Esophagus muscularis mucosa (tissue), 4 donors: ENCODE results near the gene BCR. TPM values are rescaled to one million over a fixed set of nuclear protein-coding genes. Genes with fewer than 3 reads are reported as not detected.

ENCODE experiments used
- DNase-seq: peaks from one replicate; pipeline ENCODE4 v3.0.0-alpha.2; 2017; ENCODE audit errors: extremely low spot score
- H3K27ac ChIP-seq, 4 donors: fragments of 200-600 bp; sonication (generic); replicated peaks in 1 of 4; 1 replicate in 3 of 4; 2 replicates in 1 of 4; pipeline ENCODE4 v1.5.1; 2016 to 2019; ENCODE audit warnings: mild to moderate bottlenecking in 1 of 4
- H3K27me3 ChIP-seq, 4 donors: fragments of 200-600 bp; sonication (generic); one replicate each; pipeline versions ENCODE4 v1.5.1 to v1.6.0; 2016 to 2019
- H3K36me3 ChIP-seq, 4 donors: fragments of 200-600 bp; sonication (generic); one replicate each; pipeline ENCODE4 v1.5.1; 2016 to 2019
- H3K4me1 ChIP-seq, 4 donors: fragments of 200-600 bp; sonication (generic); one replicate each; pipeline ENCODE4 v1.5.1; 2016 to 2019
- H3K4me3 ChIP-seq, 4 donors: fragments of 200-600 bp; sonication (generic); 1 replicate in 2 of 4; 2 replicates in 2 of 4; pipeline ENCODE4 v1.5.1; 2016 to 2019; ENCODE audit warnings: mild to moderate bottlenecking in 4 of 4, moderate library complexity in 1 of 4
- H3K9me3 ChIP-seq, 4 donors: fragments of 200-600 bp; sonication (generic); 1 replicate in 3 of 4; 2 replicates in 1 of 4; pipeline ENCODE4 v1.5.1; 2016 to 2019
- EP300 ChIP-seq: sonication (generic); formaldehyde crosslinking; IDR thresholded peaks from one replicate; pipeline ENCODE4 v1.6.1; 2017; ENCODE audit warnings: antibody characterized with exemption
- POLR2A ChIP-seq: fragments of 450-650 bp; IDR thresholded peaks from one replicate; pipeline ENCODE4 v1.6.1; 2017; ENCODE audit warnings: antibody characterized with exemption, moderate library complexity, mild to moderate bottlenecking, low read depth
- POLR2AphosphoS5 ChIP-seq, 2 donors: sonication (generic); formaldehyde crosslinking; IDR thresholded peaks; one replicate each; pipeline ENCODE4 v1.6.1; 2017; ENCODE audit warnings: antibody characterized with exemption in 2 of 2
- WGBS: methylation state at CpG from one replicate; pipeline ENCODE4 v1.1.5; 2018; 5-methylcytosine and 5-hydroxymethylcytosine counted together
- intact Hi-C: fragments of 100-400 bp; cut with DNase I; formaldehyde crosslinking; loops from one replicate; pipeline ENCODE4 v1.15.1; 2023
- total RNA-seq, 4 donors: library from RNA; depleted of rRNA; stranded (reverse); fragments of >200 nt; gene quantifications; one replicate each; pipeline versions ENCODE4 v1.1.0 to v1.2.1, GENCODE V29; 2016
- TF ChIP-seq, protein P1 (sequence below), 3 experiments: fragments of 200-600 bp in 2 of 3; fragments of 450-650 bp in 1 of 3; sonication (generic) in 2 of 3; IDR thresholded peaks; one replicate each; pipeline ENCODE4 v1.5.1; 2017 to 2019; ENCODE audit warnings: antibody characterized with exemption in 3 of 3, mild to moderate bottlenecking in 2 of 3, moderate library complexity in 1 of 3

BCR gene
- total RNA-seq, 4 donors from 2014 or later = 35.7 to 58.5 (median 48.0) TPM

DNA sequence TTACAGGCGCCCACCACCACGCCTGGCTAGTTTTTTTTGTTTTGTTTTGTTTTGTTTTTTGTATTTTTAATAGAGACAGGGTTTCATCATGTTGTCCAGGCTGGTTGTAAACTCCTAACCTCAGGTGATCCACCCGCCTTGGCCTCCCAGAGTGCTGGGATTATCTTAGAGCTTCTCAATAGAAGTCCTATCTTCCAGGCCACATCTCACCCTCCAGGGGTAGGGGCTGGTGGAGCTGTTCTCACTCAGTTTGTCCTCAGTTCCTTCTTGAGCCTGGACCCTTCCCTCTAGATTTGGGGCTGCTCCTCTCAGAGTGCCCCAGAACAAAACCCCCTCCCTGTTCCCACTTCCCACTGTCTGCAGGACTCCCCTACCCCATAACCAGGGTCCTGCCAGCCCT lies 31.3 kb downstream of the BCR start:
- intact Hi-C loops = no loop called here
- H3K4me1 ChIP-seq = peaks cover 43 to 60% (median 47%) of the 10 kb centered on the region in 4 donors
- H3K27ac ChIP-seq = no peak overlapping the region
- TF ChIP-seq POLR2A = no peak
- no peak for TF ChIP-seq EP300
- 100% methylated on average over 3 of the region's 3 CpGs for WGBS
- peaks cover 0 to 4% (median 2%) of the 10 kb centered on the region in 4 donors for H3K36me3 ChIP-seq
- H3K4me3 ChIP-seq = no peak overlapping the region
- H3K9me3 ChIP-seq = no peaks in the 10 kb centered on the region
- no peak for DNase-seq
- H3K27me3 ChIP-seq = no peaks in the 10 kb centered on the region

DNA sequence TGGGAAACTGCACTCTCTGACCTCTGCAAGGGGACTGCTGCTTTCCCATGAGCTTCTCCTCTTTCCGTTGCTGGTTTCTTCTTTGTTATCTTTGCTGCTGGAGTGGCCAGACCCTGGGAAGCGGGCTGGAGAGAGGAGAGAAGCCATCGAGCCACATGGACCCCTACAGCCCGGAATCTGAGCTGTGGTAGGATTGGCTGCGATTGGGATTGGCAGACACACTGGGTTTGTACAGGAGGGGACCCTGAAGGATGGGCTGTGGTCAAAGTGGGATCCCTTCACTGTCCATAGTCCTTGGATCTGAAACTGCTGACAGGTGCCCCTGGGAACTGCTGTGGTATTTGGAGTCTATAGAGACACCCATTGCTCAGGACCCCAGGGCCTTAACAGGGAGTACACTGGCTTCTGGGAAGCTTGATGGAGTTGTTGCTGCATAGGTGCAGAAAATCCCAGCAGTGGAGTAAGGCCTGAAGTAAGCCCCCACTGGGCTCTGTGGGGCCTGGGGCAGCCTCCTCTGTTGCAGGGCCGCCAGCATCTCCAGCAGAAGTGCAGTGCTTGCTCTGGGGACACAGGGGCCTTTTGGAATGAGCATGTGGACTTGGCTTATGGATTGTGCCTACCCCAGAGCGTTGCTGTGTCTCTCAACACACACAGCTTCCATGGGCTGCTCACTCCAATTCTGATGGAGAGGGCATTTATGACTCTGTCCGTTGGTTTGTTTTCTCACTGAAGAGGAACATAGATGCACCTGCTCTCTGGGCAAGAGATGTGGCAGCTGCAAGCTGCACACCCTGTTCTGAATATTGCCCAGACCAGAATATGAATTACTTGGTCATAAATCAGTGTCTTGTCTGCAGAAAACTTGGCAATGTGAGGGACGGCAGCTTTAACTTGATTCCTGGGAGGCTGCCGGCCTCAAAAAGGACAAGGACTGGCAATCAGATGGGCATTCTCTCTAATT lies 32.0 kb downstream of the BCR start:
- no peak overlapping the region for H3K4me3 ChIP-seq
- H3K27ac ChIP-seq = no peak overlapping the region
- peaks cover 0 to 4% (median 2%) of the 10 kb centered on the region in 4 donors for H3K36me3 ChIP-seq
- DNase-seq = no peak
- no peaks in the 10 kb centered on the region for H3K9me3 ChIP-seq
- WGBS = 71% methylated on average over 9 of the region's 10 CpGs
- TF ChIP-seq EP300 = no peak
- intact Hi-C loops = no loop called here
- H3K4me1 ChIP-seq = peaks cover 50 to 67% (median 54%) of the 10 kb centered on the region in 4 donors
- no peaks in the 10 kb centered on the region for H3K27me3 ChIP-seq

DNA sequence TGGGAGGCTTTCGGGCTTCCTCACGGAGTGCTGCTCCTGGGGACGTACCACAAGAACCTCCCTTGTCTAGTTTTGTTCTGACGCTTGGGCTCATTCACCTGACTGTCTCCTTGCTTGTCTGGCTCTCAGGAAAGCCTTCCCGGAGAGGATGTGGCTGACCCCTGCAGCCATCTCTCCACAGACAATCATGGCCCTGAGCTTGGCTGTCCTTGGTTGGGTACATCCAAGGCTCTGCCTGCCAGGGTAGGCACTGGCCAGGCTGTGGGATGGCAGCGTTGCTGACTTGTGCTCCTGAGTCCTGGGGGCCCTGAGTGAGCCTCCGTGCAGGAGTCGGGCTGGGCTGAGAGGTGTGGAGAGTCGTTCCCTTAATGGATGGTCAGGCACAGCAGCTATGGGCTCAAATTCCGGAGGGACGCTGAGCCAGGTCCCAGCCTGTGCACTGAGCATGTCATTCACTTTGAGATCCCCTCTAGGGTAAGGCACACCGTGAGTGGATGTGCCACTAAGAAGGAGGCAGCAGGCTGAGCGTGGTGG lies 32.8 kb downstream of the BCR start:
- 72% methylated on average over 10 of the region's 13 CpGs for WGBS
- intact Hi-C loops = no loop called here
- no peak overlapping the region for H3K4me3 ChIP-seq
- H3K9me3 ChIP-seq = no peaks in the 10 kb centered on the region
- H3K27ac ChIP-seq = no peak overlapping the region
- TF ChIP-seq EP300 (no peak), POLR2AphosphoS5 (IDR thresholded peaks at IDR 0.05) (no peak), POLR2A (no peak)
- TF ChIP-seq, protein P1, sequence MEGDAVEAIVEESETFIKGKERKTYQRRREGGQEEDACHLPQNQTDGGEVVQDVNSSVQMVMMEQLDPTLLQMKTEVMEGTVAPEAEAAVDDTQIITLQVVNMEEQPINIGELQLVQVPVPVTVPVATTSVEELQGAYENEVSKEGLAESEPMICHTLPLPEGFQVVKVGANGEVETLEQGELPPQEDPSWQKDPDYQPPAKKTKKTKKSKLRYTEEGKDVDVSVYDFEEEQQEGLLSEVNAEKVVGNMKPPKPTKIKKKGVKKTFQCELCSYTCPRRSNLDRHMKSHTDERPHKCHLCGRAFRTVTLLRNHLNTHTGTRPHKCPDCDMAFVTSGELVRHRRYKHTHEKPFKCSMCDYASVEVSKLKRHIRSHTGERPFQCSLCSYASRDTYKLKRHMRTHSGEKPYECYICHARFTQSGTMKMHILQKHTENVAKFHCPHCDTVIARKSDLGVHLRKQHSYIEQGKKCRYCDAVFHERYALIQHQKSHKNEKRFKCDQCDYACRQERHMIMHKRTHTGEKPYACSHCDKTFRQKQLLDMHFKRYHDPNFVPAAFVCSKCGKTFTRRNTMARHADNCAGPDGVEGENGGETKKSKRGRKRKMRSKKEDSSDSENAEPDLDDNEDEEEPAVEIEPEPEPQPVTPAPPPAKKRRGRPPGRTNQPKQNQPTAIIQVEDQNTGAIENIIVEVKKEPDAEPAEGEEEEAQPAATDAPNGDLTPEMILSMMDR (IDR thresholded peaks at IDR 0.05) = no peak
- H3K36me3 ChIP-seq = peaks cover 0 to under 1% (median 0%) of the 10 kb centered on the region in 4 donors
- H3K27me3 ChIP-seq = no peaks in the 10 kb centered on the region
- DNase-seq = no peak
- H3K4me1 ChIP-seq = peaks cover 56 to 74% (median 61%) of the 10 kb centered on the region in 4 donors

DNA sequence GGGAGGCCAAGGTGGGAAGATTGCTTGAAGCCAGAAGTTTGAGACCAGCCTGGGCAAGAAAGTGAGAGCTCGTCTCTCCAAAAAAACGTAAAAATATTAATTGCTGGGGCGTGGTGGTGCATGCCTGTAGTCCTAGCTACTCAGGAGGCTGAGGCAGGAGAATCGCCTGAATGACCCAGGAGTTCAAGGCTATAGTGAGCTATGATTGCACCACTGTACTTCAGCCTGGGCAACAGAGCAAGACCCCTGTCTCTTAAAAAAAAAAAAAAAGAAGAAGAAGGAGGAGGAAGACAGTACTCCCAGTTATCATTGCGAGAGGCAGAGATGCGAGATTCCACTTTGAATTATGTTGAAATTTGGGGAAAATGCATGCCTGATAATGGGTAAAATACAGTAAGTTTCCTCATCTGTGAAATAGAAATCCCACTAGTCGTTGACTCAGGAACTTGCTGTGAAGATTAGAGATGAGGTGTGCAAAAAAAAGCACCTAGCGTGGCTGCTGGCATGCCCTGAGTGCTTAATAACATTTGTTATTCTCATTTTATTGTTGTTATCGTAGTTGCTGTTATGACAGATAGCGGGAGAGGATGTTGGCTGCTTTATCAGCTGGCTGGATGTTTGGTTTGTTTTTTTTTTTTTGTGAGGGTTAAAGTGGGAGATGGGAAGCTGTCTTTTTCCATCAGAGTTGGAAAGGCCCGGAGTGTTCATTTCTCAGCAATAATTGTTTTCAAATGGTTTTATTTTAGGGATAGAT lies 33.4 kb downstream of the BCR start:
- TF ChIP-seq POLR2AphosphoS5 (IDR thresholded peaks at IDR 0.05) = peak in 1 of 2 donors; percentile 20
- TF ChIP-seq, protein P1 (IDR thresholded peaks at IDR 0.05) = no peak
- TF ChIP-seq POLR2A = no peak
- TF ChIP-seq EP300 = no peak
- no peak overlapping the region for H3K4me3 ChIP-seq
- H3K4me1 ChIP-seq = peaks cover 63 to 81% (median 68%) of the 10 kb centered on the region in 4 donors
- WGBS = 76% methylated on average over 11 of the region's 11 CpGs
- H3K27ac ChIP-seq = peak overlapping the region in 2 of 4 donors; percentile 26 to 44
- H3K36me3 ChIP-seq = no peaks in the 10 kb centered on the region
- H3K9me3 ChIP-seq = no peaks in the 10 kb centered on the region
- intact Hi-C loops = no loop called here
- DNase-seq = no peak
- H3K27me3 ChIP-seq = no peaks in the 10 kb centered on the region

- Histone ChIP-seq H3K9me3 (no peaks in the 10 kb centered on the region), H3K4me1 (peaks cover 70 to 87% (median 74%) of the 10 kb centered on the region in 4 donors), H3K27me3 (no peaks in the 10 kb centered on the region), H3K27ac (peak overlapping the region in 3 of 4 donors; percentile 16 to 58 (median 26)), H3K4me3 (no peak overlapping the region), H3K36me3 (no peaks in the 10 kb centered on the region)
- no peak for DNase-seq
- intact Hi-C loops = no loop called here
- WGBS = 79% methylated on average over 7 of the region's 9 CpGs
- TF ChIP-seq POLR2A = no peak
Measured at GRCh38 chr22:23214398-23214797, 34.1 kb downstream of the BCR start.
